Measurements from ENCODE around the gene SINHCAF.

Gene SINHCAF

DNA sequence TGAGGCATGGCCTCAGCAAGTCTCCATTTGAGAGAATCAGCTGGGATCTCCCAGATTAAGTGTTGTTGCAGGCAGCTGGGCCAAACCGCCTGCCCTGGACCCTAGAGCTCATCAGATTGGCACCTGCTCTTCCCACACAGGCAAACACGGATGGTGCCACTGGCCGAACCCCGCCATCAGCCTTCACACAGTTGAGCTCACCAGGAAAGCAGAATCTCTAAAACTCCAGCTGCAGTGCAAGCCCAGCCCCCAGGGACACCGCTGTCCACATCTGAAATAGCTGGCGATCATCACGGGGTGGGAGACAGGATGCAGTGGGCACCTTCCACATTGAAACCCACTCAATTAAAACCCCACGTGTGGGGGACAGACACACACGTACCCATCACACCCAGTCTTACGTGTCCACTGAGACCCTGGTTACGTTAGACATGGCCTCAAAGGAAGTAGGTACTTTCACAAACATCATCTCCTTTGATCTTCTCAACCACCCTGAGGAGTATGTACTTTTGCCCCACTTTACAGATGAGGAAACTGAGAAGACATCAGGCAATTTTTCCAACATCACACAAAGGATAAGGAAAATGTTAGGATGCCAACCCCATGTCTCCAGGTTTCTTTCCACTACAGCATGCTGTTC, 88.8 kb downstream of the SINHCAF start:
- Histone ChIP-seq H3K4me1 (peaks cover 0 to 5% (median 2%) of the 10 kb centered on the region in 4 donors), H3K27ac (no peak overlapping the region), H3K27me3 (peaks cover 0 to 18% of the 10 kb centered on the region in 2 donors), H3K9me3 (no peaks in the 10 kb centered on the region), H3K36me3 (no peaks in the 10 kb centered on the region), H3K4me3 (no peak overlapping the region)
- no peak for DNase-seq
- intact Hi-C loops (cut with DNase I; ENCODE audit: low total_unique reads) = no loop called here
- TF ChIP-seq, protein P1, sequence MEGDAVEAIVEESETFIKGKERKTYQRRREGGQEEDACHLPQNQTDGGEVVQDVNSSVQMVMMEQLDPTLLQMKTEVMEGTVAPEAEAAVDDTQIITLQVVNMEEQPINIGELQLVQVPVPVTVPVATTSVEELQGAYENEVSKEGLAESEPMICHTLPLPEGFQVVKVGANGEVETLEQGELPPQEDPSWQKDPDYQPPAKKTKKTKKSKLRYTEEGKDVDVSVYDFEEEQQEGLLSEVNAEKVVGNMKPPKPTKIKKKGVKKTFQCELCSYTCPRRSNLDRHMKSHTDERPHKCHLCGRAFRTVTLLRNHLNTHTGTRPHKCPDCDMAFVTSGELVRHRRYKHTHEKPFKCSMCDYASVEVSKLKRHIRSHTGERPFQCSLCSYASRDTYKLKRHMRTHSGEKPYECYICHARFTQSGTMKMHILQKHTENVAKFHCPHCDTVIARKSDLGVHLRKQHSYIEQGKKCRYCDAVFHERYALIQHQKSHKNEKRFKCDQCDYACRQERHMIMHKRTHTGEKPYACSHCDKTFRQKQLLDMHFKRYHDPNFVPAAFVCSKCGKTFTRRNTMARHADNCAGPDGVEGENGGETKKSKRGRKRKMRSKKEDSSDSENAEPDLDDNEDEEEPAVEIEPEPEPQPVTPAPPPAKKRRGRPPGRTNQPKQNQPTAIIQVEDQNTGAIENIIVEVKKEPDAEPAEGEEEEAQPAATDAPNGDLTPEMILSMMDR (IDR thresholded peaks at IDR 0.05) = no peak

GRCh38 chr12:31235868-31236395, 90.0 kb downstream of the SINHCAF start:
- H3K36me3 ChIP-seq = no peaks in the 10 kb centered on the region
- peaks cover 0 to 18% of the 10 kb centered on the region in 2 donors for H3K27me3 ChIP-seq
- DNase-seq = no peak
- H3K4me1 ChIP-seq = peaks cover 0 to 5% (median 2%) of the 10 kb centered on the region in 4 donors
- no peak overlapping the region for H3K4me3 ChIP-seq
- no peak overlapping the region for H3K27ac ChIP-seq
- intact Hi-C loops (cut with DNase I; ENCODE audit: low total_unique reads) = no loop called here
- no peaks in the 10 kb centered on the region for H3K9me3 ChIP-seq
- TF ChIP-seq, protein P1 (IDR thresholded peaks at IDR 0.05) = no peak

- no peak overlapping the region for H3K27ac ChIP-seq
- intact Hi-C loops (cut with DNase I; ENCODE audit: low total_unique reads) = no loop called here
- no peaks in the 10 kb centered on the region for H3K36me3 ChIP-seq
- H3K9me3 ChIP-seq = no peaks in the 10 kb centered on the region
- TF ChIP-seq, protein P1 (IDR thresholded peaks at IDR 0.05) = peak; percentile 50 to 60
- peaks cover 0 to 5% (median 2%) of the 10 kb centered on the region in 4 donors for H3K4me1 ChIP-seq
- no peak overlapping the region for H3K4me3 ChIP-seq
- H3K27me3 ChIP-seq = peaks cover 0 to 18% of the 10 kb centered on the region in 2 donors
- DNase-seq = no peak
Measured at GRCh38 chr12:31234955-31235867, 90.7 kb downstream of the SINHCAF start.

GRCh38 chr12:31234053-31234840, 91.7 kb downstream of the SINHCAF start:
- intact Hi-C loops (cut with DNase I; ENCODE audit: low total_unique reads) = no loop called here
- DNase-seq = no peak
- Histone ChIP-seq H3K4me3 (no peak overlapping the region), H3K27me3 (peaks cover 0 to 18% of the 10 kb centered on the region in 2 donors), H3K27ac (no peak overlapping the region), H3K4me1 (peaks cover 0 to 13% (median 4%) of the 10 kb centered on the region in 4 donors), H3K9me3 (no peaks in the 10 kb centered on the region), H3K36me3 (no peaks in the 10 kb centered on the region)
- TF ChIP-seq, protein P1 (IDR thresholded peaks at IDR 0.05) = no peak

GRCh38 chr12:31233061-31233730, 92.8 kb downstream of the SINHCAF start:
- H3K4me1 ChIP-seq = peaks cover 0 to 15% (median 7%) of the 10 kb centered on the region in 4 donors
- no peaks in the 10 kb centered on the region for H3K9me3 ChIP-seq
- H3K27me3 ChIP-seq = peaks cover 0 to 14% of the 10 kb centered on the region in 2 donors
- DNase-seq = no peak
- H3K27ac ChIP-seq = no peak overlapping the region
- no peak overlapping the region for H3K4me3 ChIP-seq
- intact Hi-C loops (cut with DNase I; ENCODE audit: low total_unique reads) = no loop called here
- no peaks in the 10 kb centered on the region for H3K36me3 ChIP-seq
- TF ChIP-seq, protein P1 (IDR thresholded peaks at IDR 0.05) = no peak

Measured in tibial artery (tissue), 4 donors.